ENCODE results near the gene CTRB2.

CTRB2 gene

DNA sequence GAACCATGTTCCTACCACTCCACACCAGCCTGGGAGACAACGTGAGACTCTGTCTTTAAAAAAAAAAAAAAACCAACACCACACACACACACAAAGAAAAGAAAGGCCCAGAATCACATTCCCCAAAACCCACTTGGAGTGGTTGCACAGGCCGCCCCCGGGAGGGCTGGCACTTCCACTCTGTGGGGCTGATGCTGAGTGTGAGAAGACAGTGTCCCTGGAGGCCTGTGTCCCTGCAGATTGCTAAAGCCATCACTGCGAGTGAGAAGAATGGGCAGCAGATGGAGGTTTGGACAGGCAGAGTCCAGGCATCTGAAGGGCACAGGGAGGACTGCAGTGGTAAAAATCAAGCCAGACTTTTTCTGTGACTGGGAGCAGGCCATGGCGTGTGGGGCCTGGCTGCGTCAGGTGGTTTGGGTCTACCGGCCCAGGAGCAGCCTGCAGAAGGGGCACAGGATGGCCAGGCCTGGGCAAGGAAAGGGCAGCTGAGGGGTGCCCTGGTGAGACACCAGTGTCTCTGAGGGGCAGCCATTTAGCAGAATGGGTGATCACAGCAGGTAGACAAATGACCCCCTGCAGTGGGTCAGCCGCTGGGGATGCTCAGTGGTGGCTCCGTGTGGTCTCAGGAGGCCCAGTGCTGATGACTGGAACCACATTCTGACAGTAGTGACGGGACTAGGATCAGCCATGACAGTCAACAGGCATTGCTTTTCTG, 13.1 kb downstream of the CTRB2 start:
- no peak overlapping the region for H3K4me3 ChIP-seq (ENCODE audit: low read depth, low read length)
- no peaks in the 10 kb centered on the region for H3K4me1 ChIP-seq (ENCODE audit: control insufficient read depth, insufficient read depth, low read length)
- ChIA-PET CTCF (no interaction called here), POLR2A (no interaction called here)
- TF ChIP-seq ZNF544 (tag by site-specific recombination; IDR thresholded peaks at IDR 0.05) (no peak), ZNF140 (tag by site-specific recombination; IDR thresholded peaks at IDR 0.05) (no peak), ZNF341 (tag by site-specific recombination; IDR thresholded peaks at IDR 0.05; ENCODE audit: low read depth) (no peak), ZNF23 (tag by site-specific recombination; IDR thresholded peaks at IDR 0.05; ENCODE audit: borderline replicate concordance) (no peak), ZNF521 (tag by site-specific recombination; IDR thresholded peaks at IDR 0.05) (no peak), ZSCAN23 (tag by site-specific recombination; IDR thresholded peaks at IDR 0.05) (no peak), ZNF239 (tag by site-specific recombination; IDR thresholded peaks at IDR 0.05) (no peak), ZNF529 (tag by site-specific recombination; IDR thresholded peaks at IDR 0.05; ENCODE audit: insufficient replicate concordance) (no peak), ZNF274 (IDR thresholded peaks at IDR 0.05; ENCODE audit: low read length) (no peak), ZNF274 (tag by site-specific recombination; IDR thresholded peaks at IDR 0.05; ENCODE audit: borderline replicate concordance) (no peak; the same call in 1 of the 2 replicates), ZNF571 (tag by site-specific recombination; IDR thresholded peaks at IDR 0.05) (no peak), MEIS1 (CRISPR knock-in tag; IDR thresholded peaks at IDR 0.05; ENCODE audit: borderline replicate concordance) (no peak), ZNF837 (tag by site-specific recombination; IDR thresholded peaks at IDR 0.05) (no peak)
- TF ChIP-seq, protein P1, sequence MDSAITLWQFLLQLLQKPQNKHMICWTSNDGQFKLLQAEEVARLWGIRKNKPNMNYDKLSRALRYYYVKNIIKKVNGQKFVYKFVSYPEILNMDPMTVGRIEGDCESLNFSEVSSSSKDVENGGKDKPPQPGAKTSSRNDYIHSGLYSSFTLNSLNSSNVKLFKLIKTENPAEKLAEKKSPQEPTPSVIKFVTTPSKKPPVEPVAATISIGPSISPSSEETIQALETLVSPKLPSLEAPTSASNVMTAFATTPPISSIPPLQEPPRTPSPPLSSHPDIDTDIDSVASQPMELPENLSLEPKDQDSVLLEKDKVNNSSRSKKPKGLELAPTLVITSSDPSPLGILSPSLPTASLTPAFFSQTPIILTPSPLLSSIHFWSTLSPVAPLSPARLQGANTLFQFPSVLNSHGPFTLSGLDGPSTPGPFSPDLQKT (IDR thresholded peaks at IDR 0.05; ENCODE audit: borderline replicate concordance, low read depth, low read length): no peak
- TF ChIP-seq, protein P2, sequence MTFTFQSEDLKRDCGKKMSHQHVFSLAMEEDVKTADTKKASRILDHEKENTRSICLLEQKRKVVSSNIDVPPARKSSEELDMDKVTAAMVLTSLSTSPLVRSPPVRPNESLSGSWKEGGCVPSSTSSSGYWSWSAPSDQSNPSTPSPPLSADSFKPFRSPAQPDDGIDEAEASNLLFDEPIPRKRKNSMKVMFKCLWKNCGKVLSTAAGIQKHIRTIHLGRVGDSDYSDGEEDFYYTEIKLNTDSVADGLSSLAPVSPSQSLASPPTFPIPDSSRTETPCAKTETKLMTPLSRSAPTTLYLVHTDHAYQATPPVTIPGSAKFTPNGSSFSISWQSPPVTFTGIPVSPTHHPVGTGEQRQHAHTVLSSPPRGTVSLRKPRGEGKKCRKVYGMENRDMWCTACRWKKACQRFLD (tag by site-specific recombination; IDR thresholded peaks at IDR 0.05): no peak
- TF ChIP-seq, protein P3, sequence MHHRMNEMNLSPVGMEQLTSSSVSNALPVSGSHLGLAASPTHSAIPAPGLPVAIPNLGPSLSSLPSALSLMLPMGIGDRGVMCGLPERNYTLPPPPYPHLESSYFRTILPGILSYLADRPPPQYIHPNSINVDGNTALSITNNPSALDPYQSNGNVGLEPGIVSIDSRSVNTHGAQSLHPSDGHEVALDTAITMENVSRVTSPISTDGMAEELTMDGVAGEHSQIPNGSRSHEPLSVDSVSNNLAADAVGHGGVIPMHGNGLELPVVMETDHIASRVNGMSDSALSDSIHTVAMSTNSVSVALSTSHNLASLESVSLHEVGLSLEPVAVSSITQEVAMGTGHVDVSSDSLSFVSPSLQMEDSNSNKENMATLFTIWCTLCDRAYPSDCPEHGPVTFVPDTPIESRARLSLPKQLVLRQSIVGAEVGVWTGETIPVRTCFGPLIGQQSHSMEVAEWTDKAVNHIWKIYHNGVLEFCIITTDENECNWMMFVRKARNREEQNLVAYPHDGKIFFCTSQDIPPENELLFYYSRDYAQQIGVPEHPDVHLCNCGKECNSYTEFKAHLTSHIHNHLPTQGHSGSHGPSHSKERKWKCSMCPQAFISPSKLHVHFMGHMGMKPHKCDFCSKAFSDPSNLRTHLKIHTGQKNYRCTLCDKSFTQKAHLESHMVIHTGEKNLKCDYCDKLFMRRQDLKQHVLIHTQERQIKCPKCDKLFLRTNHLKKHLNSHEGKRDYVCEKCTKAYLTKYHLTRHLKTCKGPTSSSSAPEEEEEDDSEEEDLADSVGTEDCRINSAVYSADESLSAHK (tag by site-specific recombination; IDR thresholded peaks at IDR 0.05): no peak
- TF ChIP-seq, protein P4, sequence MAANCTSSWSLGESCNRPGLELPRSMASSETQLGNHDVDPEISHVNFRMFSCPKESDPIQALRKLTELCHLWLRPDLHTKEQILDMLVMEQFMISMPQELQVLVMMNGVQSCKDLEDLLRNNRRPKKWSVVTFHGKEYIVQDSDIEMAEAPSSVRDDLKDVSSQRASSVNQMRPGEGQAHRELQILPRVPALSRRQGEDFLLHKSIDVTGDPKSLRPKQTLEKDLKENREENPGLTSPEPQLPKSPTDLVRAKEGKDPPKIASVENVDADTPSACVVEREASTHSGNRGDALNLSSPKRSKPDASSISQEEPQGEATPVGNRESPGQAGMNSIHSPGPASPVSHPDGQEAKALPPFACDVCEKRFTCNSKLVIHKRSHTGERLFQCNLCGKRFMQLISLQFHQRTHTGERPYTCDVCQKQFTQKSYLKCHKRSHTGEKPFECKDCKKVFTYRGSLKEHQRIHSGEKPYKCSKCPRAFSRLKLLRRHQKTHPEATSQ (tag by site-specific recombination; IDR thresholded peaks at IDR 0.05): no peak
- no peaks in the 10 kb centered on the region for H3K36me3 ChIP-seq (ENCODE audit: control insufficient read depth in 2 of 2, insufficient read depth in 1 of 2, low read length in 2 of 2)
- no peaks in the 10 kb centered on the region for H3K9me3 ChIP-seq (ENCODE audit: control insufficient read depth, insufficient read depth, low read depth, low read length)
- H3K27ac ChIP-seq (ENCODE audit: extremely low read depth, low read depth, low read length): no peak overlapping the region

DNA sequence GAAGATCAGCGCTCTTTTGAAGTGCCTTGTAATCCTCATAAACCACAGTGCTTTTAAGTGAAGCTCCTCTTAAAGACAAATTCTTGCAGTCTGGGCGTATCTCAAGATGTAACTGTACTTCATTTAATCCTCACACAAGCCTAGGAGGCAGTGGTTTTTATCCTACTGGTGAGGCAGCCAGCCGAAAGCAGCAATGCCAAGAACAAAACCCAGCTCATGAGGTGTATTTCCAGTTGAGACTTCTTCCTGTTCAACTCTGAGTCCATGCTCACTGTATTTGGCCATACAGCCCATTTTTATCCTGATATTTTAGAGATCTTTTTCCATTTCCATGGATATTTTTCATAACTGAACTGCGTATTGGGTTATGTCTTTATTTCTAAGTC, 13.7 kb downstream of the CTRB2 start:
- TF ChIP-seq ZNF530 (tag by site-specific recombination; IDR thresholded peaks at IDR 0.05; ENCODE audit: low read depth): no peak
- no peak for TF ChIP-seq ZNF140 (tag by site-specific recombination; IDR thresholded peaks at IDR 0.05)
- TF ChIP-seq ZNF529 (tag by site-specific recombination; IDR thresholded peaks at IDR 0.05; ENCODE audit: insufficient replicate concordance): no peak
- no peak for TF ChIP-seq ZNF501 (tag by site-specific recombination; IDR thresholded peaks at IDR 0.05)
- TF ChIP-seq ZNF658 (tag by site-specific recombination; IDR thresholded peaks at IDR 0.05): no peak
- TF ChIP-seq ZNF521 (tag by site-specific recombination; IDR thresholded peaks at IDR 0.05): no peak
- Histone ChIP-seq H3K36me3 (ENCODE audit: control insufficient read depth in 2 of 2, insufficient read depth in 1 of 2, low read length in 2 of 2) (no peaks in the 10 kb centered on the region), H3K4me1 (ENCODE audit: control insufficient read depth, insufficient read depth, low read length) (no peaks in the 10 kb centered on the region), H3K4me3 (ENCODE audit: low read depth, low read length) (no peak overlapping the region), H3K27ac (ENCODE audit: extremely low read depth, low read depth, low read length) (no peak overlapping the region), H3K9me3 (ENCODE audit: control insufficient read depth, insufficient read depth, low read depth, low read length) (no peaks in the 10 kb centered on the region)
- ChIA-PET POLR2A (no interaction called here), CTCF (no interaction called here)

All from HEK293 (cell line).